ENCODE results near the gene NOA1. TPM values are rescaled to one million over a fixed set of nuclear protein-coding genes. Genes with fewer than 3 reads are reported as not detected.

The NOA1 gene
- polyA plus RNA-seq, 1 donor from 2014 or later, result 17.1 TPM

DNA sequence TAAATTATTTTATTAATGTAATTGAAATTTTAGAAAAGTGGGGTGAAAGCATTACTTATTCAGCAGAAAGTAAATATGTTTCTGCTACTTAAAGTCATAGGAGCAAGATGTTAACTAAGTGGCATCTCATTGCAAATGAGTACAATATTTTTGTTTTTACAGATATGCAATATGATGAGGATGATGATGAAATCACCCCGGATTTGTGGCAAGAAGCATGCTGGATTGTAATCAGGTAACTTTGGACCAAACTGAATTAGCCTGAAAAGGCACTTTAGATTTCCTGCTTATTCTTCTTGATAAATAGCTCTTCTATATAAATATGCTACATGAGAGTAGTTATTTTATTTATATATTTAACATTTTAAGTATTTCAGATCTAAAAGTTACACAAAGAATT lies 8.8 kb upstream of the NOA1 start:
- no peak overlapping the region for H3K4me3 ChIP-seq (ENCODE audit: low read length)
- no peaks in the 10 kb centered on the region for H3K9me2 ChIP-seq (ENCODE audit: insufficient read depth, low read length)
- TF ChIP-seq EP300 (conservative IDR thresholded peaks at IDR 0.05; ENCODE audit: poor library complexity, severe bottlenecking) (no peak), RAD21 (conservative IDR thresholded peaks at IDR 0.05) (no peak), EZH2 (IDR thresholded peaks at IDR 0.05; ENCODE audit: borderline replicate concordance, insufficient read depth, low read length, poor library complexity, severe bottlenecking) (no peak), MXI1 (conservative IDR thresholded peaks at IDR 0.05; ENCODE audit: poor library complexity, severe bottlenecking) (no peak), TAF1 (IDR thresholded peaks at IDR 0.05; ENCODE audit: low read depth) (no peak), POLR2AphosphoS5 (IDR thresholded peaks at IDR 0.05) (no peak), SMC3 (conservative IDR thresholded peaks at IDR 0.05; ENCODE audit: poor library complexity) (no peak), CTCF (IDR thresholded peaks at IDR 0.05; ENCODE audit: poor library complexity, severe bottlenecking) (no peak)
- TF ChIP-seq, protein P1, sequence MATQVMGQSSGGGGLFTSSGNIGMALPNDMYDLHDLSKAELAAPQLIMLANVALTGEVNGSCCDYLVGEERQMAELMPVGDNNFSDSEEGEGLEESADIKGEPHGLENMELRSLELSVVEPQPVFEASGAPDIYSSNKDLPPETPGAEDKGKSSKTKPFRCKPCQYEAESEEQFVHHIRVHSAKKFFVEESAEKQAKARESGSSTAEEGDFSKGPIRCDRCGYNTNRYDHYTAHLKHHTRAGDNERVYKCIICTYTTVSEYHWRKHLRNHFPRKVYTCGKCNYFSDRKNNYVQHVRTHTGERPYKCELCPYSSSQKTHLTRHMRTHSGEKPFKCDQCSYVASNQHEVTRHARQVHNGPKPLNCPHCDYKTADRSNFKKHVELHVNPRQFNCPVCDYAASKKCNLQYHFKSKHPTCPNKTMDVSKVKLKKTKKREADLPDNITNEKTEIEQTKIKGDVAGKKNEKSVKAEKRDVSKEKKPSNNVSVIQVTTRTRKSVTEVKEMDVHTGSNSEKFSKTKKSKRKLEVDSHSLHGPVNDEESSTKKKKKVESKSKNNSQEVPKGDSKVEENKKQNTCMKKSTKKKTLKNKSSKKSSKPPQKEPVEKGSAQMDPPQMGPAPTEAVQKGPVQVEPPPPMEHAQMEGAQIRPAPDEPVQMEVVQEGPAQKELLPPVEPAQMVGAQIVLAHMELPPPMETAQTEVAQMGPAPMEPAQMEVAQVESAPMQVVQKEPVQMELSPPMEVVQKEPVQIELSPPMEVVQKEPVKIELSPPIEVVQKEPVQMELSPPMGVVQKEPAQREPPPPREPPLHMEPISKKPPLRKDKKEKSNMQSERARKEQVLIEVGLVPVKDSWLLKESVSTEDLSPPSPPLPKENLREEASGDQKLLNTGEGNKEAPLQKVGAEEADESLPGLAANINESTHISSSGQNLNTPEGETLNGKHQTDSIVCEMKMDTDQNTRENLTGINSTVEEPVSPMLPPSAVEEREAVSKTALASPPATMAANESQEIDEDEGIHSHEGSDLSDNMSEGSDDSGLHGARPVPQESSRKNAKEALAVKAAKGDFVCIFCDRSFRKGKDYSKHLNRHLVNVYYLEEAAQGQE (IDR thresholded peaks at IDR 0.05; ENCODE audit: borderline replicate concordance), result no peak
- H3K27me3 ChIP-seq (ENCODE audit: insufficient read depth, low read depth, low read length), result no peaks in the 10 kb centered on the region
- no peak overlapping the region for H3K4me2 ChIP-seq (ENCODE audit: low read length)
- no peaks in the 10 kb centered on the region for H3K9me3 ChIP-seq (ENCODE audit: low read length)
- H3K36me3 ChIP-seq (ENCODE audit: insufficient read depth, low read length), result peaks cover 9% of the 10 kb centered on the region
- H3K27ac ChIP-seq (ENCODE audit: low read length), result no peak overlapping the region
- H3K79me2 ChIP-seq (replicated peaks; ENCODE audit: insufficient read depth, low read length), result peaks cover 62% of the 10 kb centered on the region
- no peaks in the 10 kb centered on the region for H4K20me1 ChIP-seq (ENCODE audit: insufficient read depth)
- H2AFZ ChIP-seq (ENCODE audit: low read depth, low read length), result no peak overlapping the region
- H3F3A ChIP-seq (ENCODE audit: insufficient read depth, low read length, poor library complexity, severe bottlenecking), result no peaks in the 10 kb centered on the region
- H3K9ac ChIP-seq (ENCODE audit: low read length), result no peak overlapping the region

GRCh38 chr4:56981795-56982201 lies 4.4 kb upstream of the NOA1 start:
- H3K9ac ChIP-seq (ENCODE audit: low read length), result no peak overlapping the region
- H3K9me3 ChIP-seq (ENCODE audit: low read length), result no peaks in the 10 kb centered on the region
- H3K4me2 ChIP-seq (ENCODE audit: low read length), result no peak overlapping the region
- no peak overlapping the region for H2AFZ ChIP-seq (ENCODE audit: low read depth, low read length)
- no peaks in the 10 kb centered on the region for H3K9me2 ChIP-seq (ENCODE audit: insufficient read depth, low read length)
- H3K27me3 ChIP-seq (ENCODE audit: insufficient read depth, low read depth, low read length), result no peaks in the 10 kb centered on the region
- peak overlapping the region; percentile 12 for H3K4me3 ChIP-seq (ENCODE audit: low read length)
- no peak for TF ChIP-seq POLR2AphosphoS5 (IDR thresholded peaks at IDR 0.05)
- TF ChIP-seq SMC3 (conservative IDR thresholded peaks at IDR 0.05; ENCODE audit: poor library complexity), result no peak
- TF ChIP-seq MXI1 (conservative IDR thresholded peaks at IDR 0.05; ENCODE audit: poor library complexity, severe bottlenecking), result no peak
- TF ChIP-seq EZH2 (IDR thresholded peaks at IDR 0.05; ENCODE audit: borderline replicate concordance, insufficient read depth, low read length, poor library complexity, severe bottlenecking), result no peak
- TF ChIP-seq RAD21 (conservative IDR thresholded peaks at IDR 0.05), result no peak
- TF ChIP-seq, protein P1 (IDR thresholded peaks at IDR 0.05; ENCODE audit: borderline replicate concordance), result no peak
- TF ChIP-seq EP300 (conservative IDR thresholded peaks at IDR 0.05; ENCODE audit: poor library complexity, severe bottlenecking), result no peak
- no peak for TF ChIP-seq CTCF (IDR thresholded peaks at IDR 0.05; ENCODE audit: poor library complexity, severe bottlenecking)
- TF ChIP-seq TAF1 (IDR thresholded peaks at IDR 0.05; ENCODE audit: low read depth), result no peak
- H4K20me1 ChIP-seq (ENCODE audit: insufficient read depth), result no peaks in the 10 kb centered on the region
- H3K27ac ChIP-seq (ENCODE audit: low read length), result no peak overlapping the region
- peaks cover 73% of the 10 kb centered on the region for H3K79me2 ChIP-seq (replicated peaks; ENCODE audit: insufficient read depth, low read length)
- no peaks in the 10 kb centered on the region for H3F3A ChIP-seq (ENCODE audit: insufficient read depth, low read length, poor library complexity, severe bottlenecking)
- H3K36me3 ChIP-seq (ENCODE audit: insufficient read depth, low read length), result peaks cover 4% of the 10 kb centered on the region
